GM23338 (cell line): ENCODE results near the gene CCDC127.

Experiments
- CREB1 ChIP-seq: fragments of 250-450 bp; sonication (Bioruptor Pico); IDR thresholded peaks from 2 replicates; pipeline ENCODE4 v1.5.0; 2020; ENCODE audit warnings: low read depth, mild to moderate bottlenecking, moderate library complexity
- CTCF ChIP-seq, 2 experiments: fragments of 200-600 bp in 1 of 2; sonication (generic) in 1 of 2; conservative IDR thresholded peaks; 2 replicates each; pipeline versions ENCODE4 v1.5.1 to v1.6.1; 2016 to 2017; ENCODE audit warnings: antibody characterized with exemption in 2 of 2, low read depth in 2 of 2, mild to moderate bottlenecking in 2 of 2, moderate library complexity in 1 of 2
- ETS1 ChIP-seq: IDR thresholded peaks from 2 replicates; pipeline ENCODE4 v1.6.1; 2016; ENCODE audit warnings: antibody characterized with exemption
- EZH2 ChIP-seq: fragments of 200-600 bp; sonication (generic); IDR thresholded peaks from one replicate; pipeline ENCODE4 v1.8.0; 2017; ENCODE audit warnings: antibody characterized with exemption, mild to moderate bottlenecking, low read depth; ENCODE audit not compliant: unreplicated experiment
- EZH2phosphoT487 ChIP-seq: fragments of 200-600 bp; sonication (generic); IDR thresholded peaks from one replicate; pipeline ENCODE4 v1.8.1; 2018; ENCODE audit warnings: antibody characterized with exemption; ENCODE audit not compliant: unreplicated experiment
- JUNB ChIP-seq: IDR thresholded peaks from one replicate; pipeline ENCODE4 v1.6.1; 2016; ENCODE audit warnings: antibody characterized with exemption; ENCODE audit not compliant: unreplicated experiment
- NANOG ChIP-seq: IDR thresholded peaks from 2 replicates; pipeline ENCODE4 v1.6.1; 2016; ENCODE audit warnings: antibody characterized with exemption, borderline replicate concordance
- POLR2AphosphoS5 ChIP-seq: IDR thresholded peaks from 2 replicates; pipeline ENCODE4 v1.6.1; 2016; ENCODE audit warnings: antibody characterized with exemption, low read depth
- REST ChIP-seq: IDR thresholded peaks from one replicate; pipeline ENCODE4 v1.6.1; 2018; ENCODE audit warnings: antibody characterized with exemption; ENCODE audit not compliant: unreplicated experiment
- STAT1 ChIP-seq: IDR thresholded peaks from one replicate; pipeline ENCODE4 v1.6.1; 2016; ENCODE audit warnings: antibody characterized with exemption; ENCODE audit not compliant: unreplicated experiment
- ZNF114 ChIP-seq: fragments of 250-450 bp; sonication (Bioruptor Pico); IDR thresholded peaks from 2 replicates; pipeline ENCODE4 v1.5.0; 2020; ENCODE audit warnings: mild to moderate bottlenecking, moderate library complexity
- ZNF331 ChIP-seq: fragments of 250-450 bp; sonication (Bioruptor Pico); IDR thresholded peaks from 2 replicates; pipeline ENCODE4 v1.5.0; 2020; ENCODE audit warnings: low read depth, mild to moderate bottlenecking, moderate library complexity
- ZNF462 ChIP-seq: fragments of 250-450 bp; sonication (Bioruptor Pico); IDR thresholded peaks from 2 replicates; pipeline ENCODE4 v1.5.0; 2020; ENCODE audit warnings: mild to moderate bottlenecking, moderate library complexity

- TF ChIP-seq CTCF (conservative IDR thresholded peaks at IDR 0.05; ENCODE audit: low read depth in 2 of 2) (no peak), REST (no peak), EZH2 (no peak), STAT1 (no peak), CREB1 (CRISPR knock-in tag) (no peak), POLR2AphosphoS5 (no peak), ZNF331 (CRISPR knock-in tag) (no peak), ETS1 (no peak), EZH2phosphoT487 (no peak), NANOG (no peak), JUNB (no peak), ZNF114 (CRISPR knock-in tag) (no peak), ZNF462 (CRISPR knock-in tag) (no peak)
Observed at GRCh38 chr5:192691-192969, 25.3 kb downstream of the CCDC127 start.
